ENCODE measurements around the gene CHST5.

- TF ChIP-seq POLR2A (IDR thresholded peaks at IDR 0.05), result no peak
- TF ChIP-seq, protein P1, sequence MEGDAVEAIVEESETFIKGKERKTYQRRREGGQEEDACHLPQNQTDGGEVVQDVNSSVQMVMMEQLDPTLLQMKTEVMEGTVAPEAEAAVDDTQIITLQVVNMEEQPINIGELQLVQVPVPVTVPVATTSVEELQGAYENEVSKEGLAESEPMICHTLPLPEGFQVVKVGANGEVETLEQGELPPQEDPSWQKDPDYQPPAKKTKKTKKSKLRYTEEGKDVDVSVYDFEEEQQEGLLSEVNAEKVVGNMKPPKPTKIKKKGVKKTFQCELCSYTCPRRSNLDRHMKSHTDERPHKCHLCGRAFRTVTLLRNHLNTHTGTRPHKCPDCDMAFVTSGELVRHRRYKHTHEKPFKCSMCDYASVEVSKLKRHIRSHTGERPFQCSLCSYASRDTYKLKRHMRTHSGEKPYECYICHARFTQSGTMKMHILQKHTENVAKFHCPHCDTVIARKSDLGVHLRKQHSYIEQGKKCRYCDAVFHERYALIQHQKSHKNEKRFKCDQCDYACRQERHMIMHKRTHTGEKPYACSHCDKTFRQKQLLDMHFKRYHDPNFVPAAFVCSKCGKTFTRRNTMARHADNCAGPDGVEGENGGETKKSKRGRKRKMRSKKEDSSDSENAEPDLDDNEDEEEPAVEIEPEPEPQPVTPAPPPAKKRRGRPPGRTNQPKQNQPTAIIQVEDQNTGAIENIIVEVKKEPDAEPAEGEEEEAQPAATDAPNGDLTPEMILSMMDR (IDR thresholded peaks at IDR 0.05), result no peak
These were observed 49.1 kb downstream of the CHST5 start for GRCh38 chr16:75486676-75487313.
